Endodermal cell (in vitro differentiated cells): Measurements from ENCODE around the gene MRPL41. TPM values are rescaled to one million over a fixed set of nuclear protein-coding genes. Genes with fewer than 3 reads are reported as not detected.

Experiments used
- DNase-seq: peaks from one replicate; pipeline ENCODE4 v3.0.0-alpha.2; 2017
- H3K27ac ChIP-seq: 2 replicates; pipeline ENCODE4 v1.5.1; 2013; ENCODE audit warnings: mild to moderate bottlenecking, low read depth, low read length, moderate library complexity
- H3K27me3 ChIP-seq: 2 replicates; pipeline ENCODE4 v1.6.1; 2013; ENCODE audit warnings: mild to moderate bottlenecking, low read length, moderate library complexity; ENCODE audit not compliant: insufficient read depth, control insufficient read depth, poor library complexity, severe bottlenecking
- H3K36me3 ChIP-seq: 2 replicates; pipeline ENCODE4 v1.7.0; 2013; ENCODE audit warnings: mild to moderate bottlenecking, low read length, moderate library complexity; ENCODE audit not compliant: control insufficient read depth, insufficient read depth
- H3K4me1 ChIP-seq: one replicate; pipeline ENCODE4 v1.7.0; 2013; ENCODE audit warnings: low read length; ENCODE audit not compliant: control insufficient read depth, insufficient read depth
- H3K4me3 ChIP-seq: 2 replicates; pipeline ENCODE4 v1.5.1; 2013; ENCODE audit warnings: mild to moderate bottlenecking, low read length, moderate library complexity
- H3K9ac ChIP-seq: 2 replicates; pipeline ENCODE4 v1.6.1; 2013; ENCODE audit warnings: mild to moderate bottlenecking, low read length, moderate library complexity; ENCODE audit not compliant: poor library complexity, severe bottlenecking; ENCODE audit errors: extremely low read depth
- H3K9me3 ChIP-seq: 2 replicates; pipeline ENCODE4 v1.6.1; 2013; ENCODE audit warnings: mild to moderate bottlenecking, low read length, moderate library complexity; ENCODE audit not compliant: control insufficient read depth
- H3K27ac Mint-ChIP-seq: 2 replicates; pipeline ENCODE4 v1.8.0; 2020; ENCODE audit warnings: mixed read lengths
- H3K27me3 Mint-ChIP-seq: 2 replicates; pipeline ENCODE4 v1.8.0; 2021; ENCODE audit warnings: mild to moderate bottlenecking, mixed read lengths; ENCODE audit not compliant: insufficient read depth
- H3K36me3 Mint-ChIP-seq: 2 replicates; pipeline ENCODE4 v1.8.0; 2020; ENCODE audit warnings: low read depth, mixed read lengths
- H3K4me1 Mint-ChIP-seq: 2 replicates; pipeline ENCODE4 v1.8.0; 2020; ENCODE audit warnings: mixed read lengths
- H3K4me3 Mint-ChIP-seq: 2 replicates; pipeline ENCODE4 v1.8.0; 2020; ENCODE audit warnings: mild to moderate bottlenecking, moderate library complexity, mixed read lengths
- H3K9me3 Mint-ChIP-seq: 2 replicates; pipeline ENCODE4 v1.8.0; 2020; ENCODE audit warnings: mild to moderate bottlenecking, mixed read lengths
- CTCF ChIP-seq: fragments of 200-600 bp; sonication (generic); conservative IDR thresholded peaks from 2 replicates; pipeline ENCODE4 v1.5.0; 2021; ENCODE audit warnings: antibody characterized with exemption, mild to moderate bottlenecking
- WGBS, 2 experiments: methylation state at CpG; one replicate each; pipeline versions ENCODE4 v1.1.5 to v1.1.7; 2013; ENCODE audit warnings: missing lambda C conversion rate in 2 of 2, mixed read lengths in 1 of 2; ENCODE audit not compliant: insufficient coverage in 1 of 2, insufficient read length in 1 of 2; 5-methylcytosine and 5-hydroxymethylcytosine counted together
- total RNA-seq, 2 donors: library from RNA; stranded (reverse); fragmentation: NEBNext Ultra II Directional in 1 of 2; extraction: Animal tissue kit (Norgen Biotek cat#: 25700) in 1 of 2; gene quantifications; 2 replicates in 1 of 2; 3 replicates in 1 of 2; pipeline ENCODE4 v1.2.1, GENCODE V29; 2021

MRPL41 gene
- total RNA-seq, 2 donors from 2014 or later, result 43.7 to 49.6 TPM

- Histone ChIP-seq H3K4me3 (no peak overlapping the region), H3K36me3 (no peaks in the 10 kb centered on the region), H3K9ac (no peak overlapping the region), H3K27ac (no peak overlapping the region), H3K27me3 (no peaks in the 10 kb centered on the region), H3K4me1 (no peaks in the 10 kb centered on the region), H3K9me3 (no peaks in the 10 kb centered on the region)
- Mint-ChIP-seq H3K4me3 (no peak overlapping the region), H3K9me3 (no peaks in the 10 kb centered on the region), H3K36me3 (no peaks in the 10 kb centered on the region), H3K4me1 (no peaks in the 10 kb centered on the region), H3K27ac (no peak overlapping the region), H3K27me3 (no peaks in the 10 kb centered on the region)
- no peak for DNase-seq
- 93 to 96% methylated on average over 28 to 36 of the region's 36 CpGs for WGBS, 2 experiments
- TF ChIP-seq CTCF, result no peak
Measured at GRCh38 chr9:137522746-137523455, 28.8 kb upstream of the MRPL41 start.

GRCh38 chr9:137524161-137524980 is 27.3 kb upstream of the MRPL41 start:
- no peak overlapping the region for H3K27ac ChIP-seq
- H3K9me3 ChIP-seq, result no peaks in the 10 kb centered on the region
- H3K27me3 ChIP-seq, result no peaks in the 10 kb centered on the region
- Mint-ChIP-seq H3K27me3 (no peaks in the 10 kb centered on the region), H3K4me1 (no peaks in the 10 kb centered on the region), H3K36me3 (no peaks in the 10 kb centered on the region), H3K4me3 (no peak overlapping the region), H3K9me3 (no peaks in the 10 kb centered on the region), H3K27ac (no peak overlapping the region)
- H3K4me1 ChIP-seq, result no peaks in the 10 kb centered on the region
- 91 to 94% methylated on average over 32 to 33 of the region's 33 CpGs for WGBS, 2 experiments
- H3K4me3 ChIP-seq, result no peak overlapping the region
- no peak overlapping the region for H3K9ac ChIP-seq
- TF ChIP-seq CTCF, result no peak
- no peaks in the 10 kb centered on the region for H3K36me3 ChIP-seq
- DNase-seq, result no peak

GRCh38 chr9:137524981-137525317 is 26.7 kb upstream of the MRPL41 start:
- Mint-ChIP-seq H3K9me3 (no peaks in the 10 kb centered on the region), H3K27ac (no peak overlapping the region), H3K4me1 (no peaks in the 10 kb centered on the region), H3K36me3 (no peaks in the 10 kb centered on the region), H3K27me3 (no peaks in the 10 kb centered on the region), H3K4me3 (no peak overlapping the region)
- Histone ChIP-seq H3K9me3 (no peaks in the 10 kb centered on the region), H3K4me1 (no peaks in the 10 kb centered on the region), H3K4me3 (no peak overlapping the region), H3K27me3 (no peaks in the 10 kb centered on the region), H3K36me3 (no peaks in the 10 kb centered on the region), H3K27ac (no peak overlapping the region), H3K9ac (no peak overlapping the region)
- DNase-seq, result no peak
- TF ChIP-seq CTCF, result no peak
- 88 to 92% methylated on average over 1 to 4 of the region's 5 CpGs for WGBS, 2 experiments
